Neural cell (in vitro differentiated cells): ENCODE data around the gene TMEM121. TPM values are rescaled to one million over a fixed set of nuclear protein-coding genes. Genes with fewer than 3 reads are reported as not detected.

Experiments
- H2AFZ ChIP-seq: fragments of 200-600, 300-800 bp; sonication (generic), shearing (Covaris generic); 2 replicates; pipeline ENCODE4 v1.6.0; 2014; ENCODE audit warnings: low read depth, mild to moderate bottlenecking, antibody characterized with exemption, low read length, moderate library complexity
- H3F3A ChIP-seq: fragments of 200-600 bp; shearing (Covaris generic); 2 replicates; pipeline ENCODE4 v1.6.1; 2016; ENCODE audit warnings: mild to moderate bottlenecking, moderate library complexity, mixed read lengths, antibody characterized with exemption, low read length; ENCODE audit not compliant: insufficient read depth, poor library complexity, severe bottlenecking
- H3K27ac ChIP-seq: fragments of 200-600, 300-800 bp; sonication (generic), shearing (Covaris generic); 2 replicates; pipeline ENCODE4 v1.5.1; 2014; ENCODE audit warnings: mild to moderate bottlenecking, low read length, moderate library complexity
- H3K27me3 ChIP-seq: fragments of 300-800, 200-600 bp; sonication (generic), shearing (Covaris generic); 2 replicates; pipeline ENCODE4 v1.6.0; 2014; ENCODE audit warnings: mild to moderate bottlenecking, low read depth, low read length, moderate library complexity; ENCODE audit not compliant: insufficient read depth
- H3K36me3 ChIP-seq: fragments of 300-800, 200-600 bp; sonication (generic), shearing (Covaris generic); 2 replicates; pipeline ENCODE4 v1.5.1; 2014; ENCODE audit warnings: mild to moderate bottlenecking, antibody characterized with exemption, low read length, moderate library complexity; ENCODE audit not compliant: insufficient read depth
- H3K4me2 ChIP-seq: fragments of 300-800, 200-600 bp; sonication (generic), shearing (Covaris generic); 2 replicates; pipeline ENCODE4 v1.6.0; 2014; ENCODE audit warnings: mild to moderate bottlenecking, low read length
- H3K4me3 ChIP-seq: fragments of 300-800, 200-600 bp; sonication (generic), shearing (Covaris generic); 2 replicates; pipeline ENCODE4 v1.5.1; 2014; ENCODE audit warnings: mild to moderate bottlenecking, low read length, moderate library complexity
- H3K79me2 ChIP-seq: fragments of 200-600 bp; shearing (Covaris generic); replicated peaks from 2 replicates; pipeline ENCODE4 v1.6.0; 2014; ENCODE audit warnings: mild to moderate bottlenecking, low read length, moderate library complexity; ENCODE audit not compliant: insufficient read depth
- H3K9ac ChIP-seq: fragments of 300-800, 200-600 bp; sonication (generic), shearing (Covaris generic); 2 replicates; pipeline ENCODE4 v1.6.1; 2016; ENCODE audit warnings: mild to moderate bottlenecking, low read length, mixed read lengths
- H3K9me2 ChIP-seq: fragments of 200-600 bp; shearing (Covaris generic); 2 replicates; pipeline ENCODE4 v1.6.1; 2016; ENCODE audit warnings: mild to moderate bottlenecking, low read length, mixed read lengths; ENCODE audit not compliant: insufficient read depth
- H3K9me3 ChIP-seq: fragments of 200-600, 300-800 bp; sonication (generic), shearing (Covaris generic); 2 replicates; pipeline ENCODE4 v1.6.1; 2016; ENCODE audit warnings: mild to moderate bottlenecking, mixed run types, low read length, moderate library complexity, mixed read lengths
- H4K20me1 ChIP-seq: fragments of 200-600 bp; shearing (Covaris generic); 2 replicates; pipeline ENCODE4 v1.6.1; 2016; ENCODE audit warnings: mild to moderate bottlenecking, mixed run types; ENCODE audit not compliant: insufficient read depth
- CTCF ChIP-seq: fragments of 450-650 bp; IDR thresholded peaks from 2 replicates; pipeline ENCODE4 v1.5.1; 2014; ENCODE audit warnings: antibody characterized with exemption, mild to moderate bottlenecking, moderate library complexity; ENCODE audit not compliant: poor library complexity, severe bottlenecking
- EP300 ChIP-seq: fragments of 450-650 bp; conservative IDR thresholded peaks from 2 replicates; pipeline ENCODE4 v1.6.1; 2014; ENCODE audit warnings: antibody characterized with exemption, mild to moderate bottlenecking, moderate library complexity; ENCODE audit not compliant: poor library complexity, severe bottlenecking
- EZH2 ChIP-seq: fragments of 200-600, 300-800 bp; shearing (Covaris generic), sonication (generic); IDR thresholded peaks from 2 replicates; pipeline ENCODE4 v1.6.1; 2014; ENCODE audit warnings: antibody characterized with exemption, low read length, borderline replicate concordance, mild to moderate bottlenecking; ENCODE audit not compliant: insufficient read depth, poor library complexity, severe bottlenecking
- MXI1 ChIP-seq: fragments of 450-650 bp; conservative IDR thresholded peaks from 2 replicates; pipeline ENCODE4 v1.6.1; 2014; ENCODE audit warnings: antibody characterized with exemption, mild to moderate bottlenecking; ENCODE audit not compliant: poor library complexity, severe bottlenecking
- POLR2AphosphoS5 ChIP-seq: IDR thresholded peaks from 2 replicates; pipeline ENCODE4 v1.6.1; 2012
- RAD21 ChIP-seq: fragments of 450-650 bp; conservative IDR thresholded peaks from 2 replicates; pipeline ENCODE4 v1.6.1; 2014; ENCODE audit warnings: antibody characterized with exemption, mild to moderate bottlenecking, moderate library complexity
- REST ChIP-seq: IDR thresholded peaks from 2 replicates; pipeline ENCODE4 v1.6.1; 2012; ENCODE audit warnings: borderline replicate concordance
- SMC3 ChIP-seq: fragments of 450-650 bp; conservative IDR thresholded peaks from 2 replicates; pipeline ENCODE4 v1.6.1; 2014; ENCODE audit warnings: antibody characterized with exemption, mild to moderate bottlenecking, moderate library complexity; ENCODE audit not compliant: poor library complexity
- TAF1 ChIP-seq: IDR thresholded peaks from 2 replicates; pipeline ENCODE4 v1.6.1; 2012; ENCODE audit warnings: low read depth
- polyA plus RNA-seq: library from polyadenylated mRNA; depleted of rRNA; stranded (reverse); fragments of >200 nt; gene quantifications from 2 replicates; pipeline ENCODE4 v1.2.3, GENCODE V29; 2014

The TMEM121 gene
- polyA plus RNA-seq, 1 donor from 2014 or later = 19.5 TPM

- no peak overlapping the region for H3K4me2 ChIP-seq
- H3K79me2 ChIP-seq = no peaks in the 10 kb centered on the region
- no peaks in the 10 kb centered on the region for H3K9me2 ChIP-seq
- no peak overlapping the region for H3K4me3 ChIP-seq
- no peak overlapping the region for H2AFZ ChIP-seq
- no peak overlapping the region for H3K27ac ChIP-seq
- H3F3A ChIP-seq = no peaks in the 10 kb centered on the region
- H3K27me3 ChIP-seq = no peaks in the 10 kb centered on the region
- no peaks in the 10 kb centered on the region for H4K20me1 ChIP-seq
- no peak for TF ChIP-seq SMC3
- no peak for TF ChIP-seq REST
- no peak for TF ChIP-seq RAD21
- TF ChIP-seq CTCF = no peak
- TF ChIP-seq POLR2AphosphoS5 = no peak
- no peak for TF ChIP-seq EZH2
- TF ChIP-seq EP300 = no peak
- TF ChIP-seq TAF1 = no peak
- TF ChIP-seq MXI1 = no peak
- H3K9me3 ChIP-seq = no peaks in the 10 kb centered on the region
- H3K36me3 ChIP-seq = no peaks in the 10 kb centered on the region
- no peak overlapping the region for H3K9ac ChIP-seq
Measured at GRCh38 chr14:105495101-105495989, 31.0 kb upstream of the TMEM121 start.

GRCh38 chr14:105495990-105496830, 30.2 kb upstream of the TMEM121 start:
- Histone ChIP-seq H3K27ac (no peak overlapping the region), H3K9ac (no peak overlapping the region), H3K79me2 (no peaks in the 10 kb centered on the region), H3K4me2 (no peak overlapping the region), H3K9me3 (no peaks in the 10 kb centered on the region), H4K20me1 (no peaks in the 10 kb centered on the region), H3F3A (no peaks in the 10 kb centered on the region), H3K27me3 (no peaks in the 10 kb centered on the region), H3K4me3 (no peak overlapping the region), H3K9me2 (no peaks in the 10 kb centered on the region), H2AFZ (no peak overlapping the region), H3K36me3 (no peaks in the 10 kb centered on the region)
- TF ChIP-seq RAD21 = no peak
- no peak for TF ChIP-seq SMC3
- TF ChIP-seq CTCF = no peak
- TF ChIP-seq MXI1 = no peak
- no peak for TF ChIP-seq TAF1
- TF ChIP-seq REST = no peak
- TF ChIP-seq EZH2 = no peak
